ENCODE results near the gene SNX32.

Gene SNX32

GRCh38 chr11:65895482-65895981, 61.8 kb downstream of the SNX32 start:
- peaks cover 21% of the 10 kb centered on the region for H3K27me3 ChIP-seq
- H3K4me3 ChIP-seq (ENCODE audit: low read depth in 1 of 2, low read length in 1 of 2) = no peak overlapping the region
- H3K36me3 ChIP-seq = no peaks in the 10 kb centered on the region
- peaks cover 61 to 62% of the 10 kb centered on the region in 2 experiments for H3K4me1 ChIP-seq (ENCODE audit: control insufficient read depth in 1 of 2, insufficient read depth in 1 of 2, low read depth in 1 of 2, low read length in 1 of 2)
- no peak for TF ChIP-seq CTCF (IDR thresholded peaks at IDR 0.05)
- H3K9me3 ChIP-seq = no peaks in the 10 kb centered on the region
- H3K27ac ChIP-seq = no peak overlapping the region

GRCh38 chr11:65896034-65896999, 62.6 kb downstream of the SNX32 start:
- Histone ChIP-seq H3K27me3 (peaks cover 21% of the 10 kb centered on the region), H3K4me3 (ENCODE audit: low read depth in 1 of 2, low read length in 1 of 2) (no peak overlapping the region), H3K4me1 (ENCODE audit: control insufficient read depth in 1 of 2, insufficient read depth in 1 of 2, low read depth in 1 of 2, low read length in 1 of 2) (peaks cover 56 to 59% of the 10 kb centered on the region in 2 experiments), H3K36me3 (no peaks in the 10 kb centered on the region), H3K27ac (no peak overlapping the region), H3K9me3 (no peaks in the 10 kb centered on the region)
- no peak for TF ChIP-seq CTCF (IDR thresholded peaks at IDR 0.05)

- TF ChIP-seq CTCF (IDR thresholded peaks at IDR 0.05) = no peak
- H3K36me3 ChIP-seq = no peaks in the 10 kb centered on the region
- peaks cover 49 to 52% of the 10 kb centered on the region in 2 experiments for H3K4me1 ChIP-seq (ENCODE audit: control insufficient read depth in 1 of 2, insufficient read depth in 1 of 2, low read depth in 1 of 2, low read length in 1 of 2)
- peaks cover 21% of the 10 kb centered on the region for H3K27me3 ChIP-seq
- H3K9me3 ChIP-seq = no peaks in the 10 kb centered on the region
- H3K4me3 ChIP-seq (ENCODE audit: low read depth in 1 of 2, low read length in 1 of 2) = no peak overlapping the region
- H3K27ac ChIP-seq = no peak overlapping the region
These were observed 63.3 kb downstream of the SNX32 start for GRCh38 chr11:65897020-65897471.

- H3K27me3 ChIP-seq = peaks cover 21% of the 10 kb centered on the region
- H3K4me3 ChIP-seq (ENCODE audit: low read depth in 1 of 2, low read length in 1 of 2) = peak overlapping the region; percentile 65 to 75
- H3K27ac ChIP-seq = peak overlapping the region; percentile 72
- H3K9me3 ChIP-seq = no peaks in the 10 kb centered on the region
- TF ChIP-seq CTCF (IDR thresholded peaks at IDR 0.05) = no peak
- no peaks in the 10 kb centered on the region for H3K36me3 ChIP-seq
- peaks cover 31 to 34% of the 10 kb centered on the region in 2 experiments for H3K4me1 ChIP-seq (ENCODE audit: control insufficient read depth in 1 of 2, insufficient read depth in 1 of 2, low read depth in 1 of 2, low read length in 1 of 2)
These were observed 65.0 kb downstream of the SNX32 start for GRCh38 chr11:65898656-65899355.

- no peaks in the 10 kb centered on the region for H3K36me3 ChIP-seq
- H3K27ac ChIP-seq = peak overlapping the region; percentile 72
- H3K27me3 ChIP-seq = peaks cover 21% of the 10 kb centered on the region
- H3K9me3 ChIP-seq = no peaks in the 10 kb centered on the region
- TF ChIP-seq CTCF (IDR thresholded peaks at IDR 0.05) = no peak
- H3K4me3 ChIP-seq (ENCODE audit: low read depth in 1 of 2, low read length in 1 of 2) = peak overlapping the region; percentile 65 to 75
- H3K4me1 ChIP-seq (ENCODE audit: control insufficient read depth in 1 of 2, insufficient read depth in 1 of 2, low read depth in 1 of 2, low read length in 1 of 2) = peaks cover 24 to 27% of the 10 kb centered on the region in 2 experiments
These were observed 65.8 kb downstream of the SNX32 start for GRCh38 chr11:65899356-65900124.

Measured in neutrophil (primary cell).